Inflammatory macrophage treated with lipopolysaccharide for 1 hour (primary cell): Measurements from ENCODE around the gene TRIM38.
A peak's percentile ranks its signal among the peaks of the same experiment; 100 is the strongest.
"Not testable (repeated sequence)": the region's sequence is repeated elsewhere in the genome, so short reads cannot be mapped to it uniquely, and the experiment has no call there.

Experiments
- DNase-seq, 2 donors: peaks; one replicate each; pipeline ENCODE4 v3.0.0-alpha.2; 2020 to 2022

The TRIM38 gene, protein sequence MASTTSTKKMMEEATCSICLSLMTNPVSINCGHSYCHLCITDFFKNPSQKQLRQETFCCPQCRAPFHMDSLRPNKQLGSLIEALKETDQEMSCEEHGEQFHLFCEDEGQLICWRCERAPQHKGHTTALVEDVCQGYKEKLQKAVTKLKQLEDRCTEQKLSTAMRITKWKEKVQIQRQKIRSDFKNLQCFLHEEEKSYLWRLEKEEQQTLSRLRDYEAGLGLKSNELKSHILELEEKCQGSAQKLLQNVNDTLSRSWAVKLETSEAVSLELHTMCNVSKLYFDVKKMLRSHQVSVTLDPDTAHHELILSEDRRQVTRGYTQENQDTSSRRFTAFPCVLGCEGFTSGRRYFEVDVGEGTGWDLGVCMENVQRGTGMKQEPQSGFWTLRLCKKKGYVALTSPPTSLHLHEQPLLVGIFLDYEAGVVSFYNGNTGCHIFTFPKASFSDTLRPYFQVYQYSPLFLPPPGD

DNA sequence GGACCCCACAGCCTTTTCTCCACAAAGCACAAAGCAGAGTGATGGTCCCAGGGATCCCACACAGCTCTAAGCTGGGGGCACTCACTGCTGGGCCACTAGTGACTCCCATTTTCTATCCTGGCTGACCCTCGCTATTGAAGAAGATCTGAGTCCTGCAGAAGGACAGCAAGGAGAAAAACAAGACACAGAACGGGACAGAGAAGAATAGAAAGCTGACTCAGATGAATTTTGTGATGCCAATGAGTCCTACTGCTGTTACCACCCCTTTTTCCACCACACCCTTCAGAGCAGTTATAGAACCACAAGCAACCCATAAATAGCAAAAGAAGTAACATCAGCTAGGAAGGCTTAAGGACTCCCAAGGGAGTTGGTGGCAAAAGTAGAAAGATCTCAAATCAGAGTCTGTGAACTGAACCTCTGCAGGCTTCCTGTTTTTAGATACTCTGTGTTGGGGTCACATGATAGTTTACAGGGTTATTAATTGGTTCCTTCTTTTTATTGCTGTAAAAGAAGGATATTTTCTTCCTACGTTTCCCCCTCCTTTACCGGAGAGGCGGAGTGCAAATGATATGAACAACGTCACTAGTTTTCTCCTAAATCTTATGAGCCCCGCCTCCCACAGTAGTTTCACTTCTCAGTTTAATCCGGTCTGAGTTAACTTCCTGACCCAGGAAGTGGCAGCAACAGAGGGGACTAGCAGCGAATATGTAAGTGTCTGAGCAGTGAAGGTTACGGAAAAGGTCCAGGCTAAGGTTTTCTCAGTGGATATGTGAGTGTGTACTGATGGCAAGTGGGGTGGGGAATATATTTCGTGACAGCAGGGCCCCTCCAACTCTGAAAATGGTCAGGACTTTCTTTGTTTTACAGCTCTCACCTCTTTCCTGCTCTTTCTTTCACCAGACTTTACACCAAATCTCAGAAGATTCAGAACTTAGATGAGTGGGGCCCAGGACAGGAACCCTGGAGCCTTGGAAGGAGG lies at the start of gene TRIM38:
TRIM38 (plus strand) TSS at position 654 of the 979 bp plus-strand sequence. CDS start 3,721 bp downstream, outside the sequence.
- DNase-seq, result peak; percentile 95 to 98

DNA sequence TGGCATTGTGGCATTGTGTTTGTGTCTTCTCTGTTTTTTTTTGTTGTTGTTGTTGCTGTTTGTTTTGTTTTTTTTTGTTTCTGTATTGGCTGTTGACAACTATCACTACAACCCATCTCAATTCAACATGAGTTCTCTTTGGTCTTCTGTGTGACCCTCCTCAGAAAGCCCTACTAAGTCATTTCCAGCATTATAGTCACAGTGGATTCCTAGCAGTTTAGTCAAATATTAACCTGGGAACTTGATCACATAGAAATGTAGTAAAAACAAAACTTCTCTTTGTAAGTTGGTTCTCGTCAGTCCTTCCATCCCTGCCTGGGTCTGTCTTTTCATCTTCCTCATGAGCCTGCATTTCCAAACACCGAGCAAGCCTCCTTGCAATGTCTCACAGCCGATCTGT lies 48.9 kb upstream of the TRIM38 start:
- no peak for DNase-seq

DNA sequence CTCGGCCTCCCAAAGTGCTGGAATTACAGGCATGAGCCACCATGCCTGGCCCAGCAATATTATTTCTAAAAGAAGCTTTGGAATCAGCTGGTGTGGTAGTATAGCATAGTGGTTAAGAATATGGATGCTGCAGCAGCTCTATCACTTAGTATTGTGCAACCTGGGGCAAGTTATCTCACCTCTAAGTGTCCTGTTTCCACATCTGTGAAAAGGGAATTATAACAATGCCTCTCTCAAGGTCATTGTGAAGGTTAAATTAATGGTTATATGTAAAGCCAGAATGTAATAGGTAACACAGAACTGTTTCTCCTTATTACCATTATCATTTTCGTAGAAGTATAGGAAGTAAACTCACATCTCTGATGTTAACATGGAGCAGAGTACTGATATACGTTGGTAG lies 46.3 kb upstream of the TRIM38 start:
- DNase-seq, result no peak

DNA sequence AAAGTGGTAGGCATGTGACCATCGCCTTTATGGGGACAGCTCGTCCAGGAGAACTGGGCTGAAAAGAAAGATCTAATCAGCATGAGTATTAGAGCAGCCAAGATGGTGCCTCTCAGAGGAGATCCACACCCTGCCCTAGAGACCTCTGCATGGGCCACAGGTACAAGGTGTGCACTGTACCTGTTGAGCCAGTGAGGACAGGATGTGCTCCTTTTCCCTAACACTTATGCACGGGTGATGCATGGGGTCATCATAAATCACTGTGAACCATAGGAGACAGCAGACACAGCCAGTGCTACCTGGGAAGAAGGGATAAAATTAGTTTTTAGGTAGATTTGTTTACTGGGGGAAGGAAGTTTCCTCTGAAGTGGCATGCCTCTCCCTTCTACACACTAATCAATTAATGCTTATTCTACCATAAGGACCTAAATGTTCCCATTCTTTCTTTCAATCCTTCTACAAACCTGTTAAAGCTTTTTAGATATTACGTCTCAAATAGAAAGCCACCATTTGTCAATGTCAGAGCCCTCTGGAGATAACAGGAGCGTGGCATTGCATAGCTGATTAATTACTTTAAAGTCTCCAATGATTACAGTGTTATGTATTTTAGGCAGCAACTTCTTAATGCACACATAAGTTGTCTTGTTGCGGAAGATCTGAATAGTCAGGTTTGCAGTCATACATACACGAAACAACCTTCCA lies 45.7 kb upstream of the TRIM38 start:
- no peak for DNase-seq

DNA sequence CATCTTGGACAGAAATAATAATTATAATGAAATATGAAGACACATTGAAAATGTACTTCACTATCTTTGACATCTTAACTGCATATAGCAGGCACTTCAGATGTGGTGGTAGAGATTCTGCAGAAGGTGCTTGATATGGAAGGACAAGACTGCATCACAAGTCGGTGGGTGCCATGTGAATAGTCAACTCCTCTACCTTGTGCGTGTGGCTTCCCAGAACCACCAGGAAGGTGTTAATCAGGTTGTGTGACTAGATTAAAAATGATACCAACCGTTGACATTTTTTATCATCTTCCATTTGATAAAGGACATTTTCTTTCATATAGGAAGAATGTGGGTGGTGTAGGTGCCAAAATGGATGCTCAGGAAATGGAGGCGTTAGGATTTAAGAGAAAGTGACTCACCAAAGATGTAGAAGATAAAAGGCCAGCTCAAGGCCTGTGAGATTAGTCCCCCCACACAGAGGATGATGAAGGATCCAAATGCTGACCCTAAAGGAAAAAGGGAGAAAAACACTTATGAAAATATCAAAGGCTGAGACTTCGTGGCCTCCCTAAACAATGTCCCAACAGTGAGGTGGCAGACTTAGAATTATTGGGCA lies 44.4 kb upstream of the TRIM38 start:
- DNase-seq, result no peak

DNA sequence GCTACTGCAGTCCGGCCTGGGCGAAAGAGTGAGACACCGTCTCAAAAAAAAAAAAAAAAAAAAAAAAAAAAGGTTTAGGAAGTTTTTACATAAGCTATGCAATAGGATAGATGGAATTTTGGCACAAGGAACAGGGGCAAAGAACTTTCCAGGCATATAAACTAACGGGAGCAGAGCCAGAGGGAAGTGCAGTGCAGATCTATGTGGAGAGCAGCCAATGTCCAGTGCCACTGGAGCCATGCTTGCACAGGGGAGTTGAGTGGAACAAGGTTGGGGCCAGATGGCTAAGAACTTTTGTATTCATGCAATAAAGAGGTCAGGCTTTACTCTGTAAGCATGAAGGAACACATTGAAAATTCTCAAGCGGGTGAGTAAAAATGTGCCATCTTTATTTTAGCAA lies 42.9 kb upstream of the TRIM38 start:
- DNase-seq, result no peak

DNA sequence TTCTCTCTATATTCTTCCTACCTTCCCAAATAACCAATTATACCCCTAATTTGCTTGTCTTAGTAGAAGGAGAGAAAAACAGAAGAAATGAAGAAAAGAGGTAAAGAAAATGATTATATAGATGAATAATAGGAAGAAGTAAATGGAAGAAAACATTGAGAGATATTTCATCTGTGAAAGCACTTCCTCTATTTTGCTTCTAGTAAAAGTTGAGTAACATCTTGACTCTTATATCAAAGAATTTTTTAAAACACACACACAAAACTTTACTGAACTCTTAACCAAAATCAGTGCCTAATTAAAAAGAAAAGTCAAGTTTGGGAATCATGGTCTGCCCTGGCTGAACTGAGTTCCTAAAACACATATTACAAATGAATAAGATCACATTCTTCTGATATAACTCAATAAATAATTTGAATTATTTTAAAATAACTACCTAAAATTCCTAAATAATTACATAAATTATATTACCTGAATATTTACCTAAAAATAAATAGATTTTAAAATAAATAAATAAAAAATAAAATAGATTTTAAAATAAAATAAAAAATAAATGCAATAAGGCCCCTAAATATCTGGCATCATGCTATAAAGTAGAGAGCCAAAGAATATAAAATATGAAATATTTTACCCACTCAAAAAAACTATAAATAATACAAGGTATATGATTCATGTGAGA lies 40.9 kb upstream of the TRIM38 start:
- DNase-seq, result no peak

DNA sequence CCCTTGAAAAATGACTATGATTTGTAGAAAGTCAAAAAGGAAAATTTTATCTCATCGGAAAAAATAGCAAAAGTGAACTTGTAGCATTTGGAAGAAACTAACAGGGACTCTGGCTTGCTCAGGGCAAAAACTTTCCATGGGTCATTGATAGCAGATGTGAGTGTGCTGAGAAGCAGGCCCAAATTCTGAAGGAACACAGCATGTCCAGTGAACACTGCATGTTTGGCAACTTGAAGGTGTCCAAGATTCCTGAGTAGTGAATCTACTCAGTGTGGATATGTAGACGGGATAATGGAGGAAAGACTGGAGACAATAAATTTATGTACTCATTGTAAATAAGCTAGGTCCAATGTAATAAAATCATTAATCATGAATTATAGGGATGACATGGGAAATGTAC lies 40.3 kb upstream of the TRIM38 start:
- DNase-seq, result no peak

DNA sequence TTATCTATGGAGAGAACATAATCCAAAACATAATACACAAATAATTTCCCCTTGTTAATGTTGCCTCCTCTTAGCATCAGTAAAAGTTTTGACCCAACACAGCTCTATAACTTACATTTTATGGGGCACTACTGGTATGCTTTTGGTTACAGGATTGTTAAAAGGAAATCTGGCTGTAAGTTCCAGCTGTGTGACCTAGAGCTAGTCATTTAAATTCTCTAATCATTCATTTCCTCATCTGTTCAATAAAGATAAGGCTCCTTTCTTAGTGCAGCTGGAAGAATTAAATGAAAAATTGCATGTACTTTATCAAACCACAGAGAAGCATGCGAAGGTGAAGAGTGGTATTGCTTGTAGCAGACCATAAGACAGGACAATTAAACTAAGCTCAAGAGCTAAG lies 36.7 kb upstream of the TRIM38 start:
- no peak for DNase-seq

DNA sequence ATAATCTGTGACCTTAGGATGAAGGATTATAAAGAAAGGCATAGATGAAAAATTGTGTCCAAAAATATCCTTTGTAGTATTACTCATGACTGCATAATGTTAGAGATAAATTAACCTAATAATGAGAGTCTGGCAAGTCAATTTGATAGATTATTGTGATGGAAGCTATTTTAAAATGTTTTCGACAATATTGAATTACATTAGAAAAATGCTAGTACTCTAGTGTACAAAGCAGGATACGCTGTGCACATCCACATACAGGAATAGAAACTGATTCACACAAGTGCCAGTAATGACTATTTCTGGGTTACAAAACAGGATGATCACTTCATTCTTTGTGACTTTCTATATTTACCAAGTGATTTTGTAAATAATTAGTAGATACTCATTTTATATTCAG lies 35.4 kb upstream of the TRIM38 start:
- DNase-seq, result peak in 1 of 2 donors; percentile 31

DNA sequence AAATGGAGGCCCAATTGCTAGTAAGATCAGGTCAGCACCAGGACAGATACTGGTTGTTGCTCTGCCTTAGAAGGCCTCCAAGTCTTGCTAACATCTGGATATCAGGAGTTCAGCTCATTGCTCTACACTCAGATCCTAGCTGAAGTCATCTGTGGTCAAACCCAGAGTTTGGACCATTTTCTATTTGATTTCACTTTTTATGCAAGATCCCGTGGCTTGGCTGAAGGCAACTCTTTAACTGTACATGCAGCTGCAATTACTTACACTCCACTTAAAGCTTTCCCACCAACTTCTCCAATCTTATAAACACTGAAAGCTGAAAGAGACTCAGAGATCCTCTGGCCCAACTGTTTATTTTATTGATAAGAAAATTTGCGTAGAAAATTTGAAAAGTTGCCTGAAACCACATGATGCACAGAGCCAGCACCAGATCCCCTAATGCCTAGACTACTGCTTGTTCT lies 34.8 kb upstream of the TRIM38 start:
- DNase-seq, result peak in 1 of 2 donors; percentile 18

DNA sequence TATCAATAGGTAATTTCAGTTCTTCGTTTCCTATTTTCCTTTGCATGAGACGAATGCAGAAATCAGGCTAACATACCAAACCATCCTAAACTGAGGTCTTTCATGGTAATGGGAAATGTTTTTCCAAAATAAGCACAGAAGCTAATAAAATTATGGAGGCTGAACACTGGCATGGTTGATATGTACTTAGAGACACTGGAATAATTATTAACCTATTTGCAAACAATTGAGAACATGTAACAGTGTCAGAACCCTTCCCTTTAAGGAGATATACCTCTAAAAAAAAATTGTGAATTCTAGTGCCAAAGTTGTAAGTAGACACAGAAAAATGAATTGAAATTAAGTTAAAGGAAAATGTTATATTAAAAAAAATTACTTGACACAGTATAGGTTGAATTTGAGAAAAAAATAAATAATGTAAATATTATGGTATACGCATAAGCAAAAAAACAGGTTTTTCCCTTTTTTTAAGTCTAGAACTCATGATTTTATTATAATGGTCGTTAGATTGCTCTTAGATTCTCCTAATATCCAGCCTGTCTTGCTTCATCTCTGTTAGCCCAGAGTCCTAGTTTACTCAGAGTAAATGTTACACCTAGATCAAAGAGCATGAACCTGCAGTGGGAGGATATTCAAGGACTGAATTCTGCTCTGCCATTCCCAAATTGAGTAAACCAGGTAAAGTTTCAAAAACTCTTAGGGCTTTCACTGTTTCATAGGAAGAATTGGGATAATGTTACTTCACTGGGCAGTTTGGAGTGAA lies 33.9 kb upstream of the TRIM38 start:
- no peak for DNase-seq

DNA sequence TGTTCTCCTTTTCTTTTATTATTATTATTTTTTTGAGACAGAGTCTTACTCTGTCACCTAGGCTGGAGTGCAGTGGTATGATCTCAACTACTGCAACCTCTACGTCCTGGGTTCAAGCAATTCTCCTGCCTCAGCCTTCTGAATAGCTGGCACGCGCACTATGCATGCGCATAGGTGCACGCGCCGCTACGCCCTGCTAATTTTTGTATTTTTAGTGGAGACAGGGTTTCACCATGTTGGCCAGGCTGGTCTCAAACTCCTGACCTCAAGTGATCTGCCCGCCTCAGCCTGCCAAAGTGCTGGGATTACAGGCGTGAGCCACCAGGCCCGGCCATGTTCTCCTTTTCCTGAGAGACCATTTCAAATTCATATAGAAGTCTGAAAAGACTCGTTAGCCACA lies 32.8 kb upstream of the TRIM38 start:
- not testable (repeated sequence) for DNase-seq

DNA sequence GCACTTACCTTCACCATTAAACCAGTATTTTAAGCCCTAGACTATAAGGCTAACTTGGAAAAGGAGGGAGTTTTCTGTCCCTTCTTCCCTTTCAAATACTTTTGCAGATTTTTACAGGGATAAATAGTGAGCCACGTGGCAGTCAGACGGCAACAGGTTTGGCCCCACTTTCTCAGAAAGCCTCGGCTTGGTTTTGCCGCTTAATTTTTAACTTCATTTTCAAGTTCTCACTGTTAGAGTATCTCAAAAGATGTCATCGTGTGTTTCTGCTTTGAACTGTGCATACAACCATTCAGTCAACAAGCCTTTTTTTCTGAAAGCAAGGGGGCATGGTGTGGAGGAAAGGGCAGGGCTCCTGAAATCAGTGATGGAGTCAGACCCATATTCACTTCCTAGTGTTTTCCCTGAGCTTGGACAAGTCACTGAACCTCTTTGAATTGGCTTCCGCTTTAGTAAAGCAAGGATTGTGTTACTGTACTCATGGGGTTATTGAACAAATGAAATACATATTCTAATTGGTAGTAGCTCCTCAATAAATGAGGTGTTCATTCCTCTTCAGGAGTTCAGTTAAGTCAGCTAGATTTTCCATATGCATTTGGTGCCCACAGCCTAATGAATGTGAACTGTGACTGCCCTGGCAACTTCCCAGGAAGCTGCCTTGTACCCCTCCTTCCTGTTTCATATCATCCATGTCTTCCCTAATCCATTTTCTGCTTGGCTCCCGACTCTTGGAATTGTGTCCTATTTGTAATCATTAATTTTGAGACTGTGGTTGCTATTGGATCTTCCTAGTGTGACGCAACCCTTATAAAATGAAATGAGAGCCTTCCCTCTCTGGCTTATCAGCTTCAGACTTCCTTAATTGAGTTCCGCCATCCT lies 31.8 kb upstream of the TRIM38 start, which contains the start of gene SLC17A2:
SLC17A2 (minus strand) TSS at position 160 of the 879 bp plus-strand sequence. CDS start 4,895 bp downstream, outside the sequence.
- peak in 1 of 2 donors; percentile 19 for DNase-seq

DNA sequence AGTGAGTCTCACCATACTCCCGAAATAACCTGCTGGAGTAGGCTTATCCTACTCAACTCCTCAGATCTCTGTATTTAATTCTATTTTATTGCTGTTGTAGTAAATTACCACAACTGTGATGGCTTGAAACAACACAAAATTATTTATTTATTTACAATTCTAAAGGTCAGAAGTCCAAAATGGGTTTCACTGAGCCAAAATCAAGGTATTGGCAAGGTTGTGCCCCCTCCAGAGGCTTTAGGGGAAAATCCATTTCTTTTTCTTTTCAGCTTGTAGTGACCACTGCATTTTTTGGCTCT lies 31.2 kb upstream of the TRIM38 start:
- DNase-seq, result no peak

DNA sequence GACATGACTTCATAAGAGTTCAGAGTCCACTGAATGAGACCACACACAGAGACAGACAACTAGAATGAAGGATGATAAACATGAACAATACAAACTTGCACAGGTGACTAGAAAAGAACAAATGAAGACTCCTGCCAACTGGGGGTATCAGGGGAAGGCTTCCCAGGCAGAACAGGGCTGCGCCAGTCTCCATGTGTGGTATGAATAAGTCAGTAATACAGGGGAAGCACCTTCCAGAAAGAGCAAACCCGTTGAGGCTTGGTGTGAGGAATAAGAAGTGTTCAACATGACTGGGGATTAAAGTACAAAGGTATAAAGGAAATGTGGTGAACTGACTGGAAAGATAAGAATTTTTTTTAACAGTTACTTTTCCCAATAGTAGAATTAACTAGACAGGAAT lies 28.4 kb upstream of the TRIM38 start:
- no peak for DNase-seq

DNA sequence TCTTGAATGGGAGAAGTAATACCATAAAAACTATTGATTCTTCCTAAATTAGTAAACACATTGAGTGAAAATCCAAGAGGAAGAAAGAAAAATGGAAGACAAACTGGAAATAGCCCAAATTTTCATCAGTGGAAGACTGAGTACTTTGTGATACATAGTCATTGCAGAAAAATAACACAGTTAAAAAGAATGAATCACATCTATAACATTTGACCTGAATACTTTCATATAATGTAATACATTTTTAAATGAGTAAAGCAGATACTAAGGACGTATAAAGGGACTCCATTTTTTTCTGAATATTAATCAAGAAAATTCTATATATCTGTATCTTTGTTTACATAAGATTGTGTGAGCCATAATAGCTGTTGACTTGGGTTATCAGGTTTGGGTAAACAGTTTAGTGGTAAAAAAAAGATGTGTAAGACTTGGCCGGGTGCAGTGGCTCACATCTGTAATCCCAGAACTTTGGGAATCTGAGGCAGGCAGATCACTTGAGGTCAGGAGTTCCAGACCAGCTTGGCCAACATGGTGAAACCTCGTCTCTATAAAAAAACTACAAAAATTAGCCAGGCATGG lies 27.8 kb upstream of the TRIM38 start:
- DNase-seq, result no peak

DNA sequence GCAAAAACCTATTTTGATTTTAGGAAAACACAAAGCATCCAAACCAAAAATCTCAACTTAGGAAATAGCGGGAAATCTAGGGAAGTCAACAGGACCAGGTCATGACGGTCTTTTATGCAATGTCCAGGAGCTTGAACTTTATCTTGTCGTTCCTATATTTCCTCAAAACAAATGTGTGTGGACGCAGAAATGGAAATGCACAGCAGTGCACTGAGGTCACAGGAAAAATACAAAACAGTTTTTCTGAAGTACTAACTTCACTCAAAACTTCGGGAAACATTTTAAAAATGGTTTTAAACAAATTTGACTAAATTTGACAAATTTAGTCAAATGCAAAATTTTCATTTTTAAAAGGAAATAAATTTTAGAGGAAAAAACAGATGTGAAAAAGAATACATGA lies 26.6 kb upstream of the TRIM38 start:
- DNase-seq, result no peak

DNA sequence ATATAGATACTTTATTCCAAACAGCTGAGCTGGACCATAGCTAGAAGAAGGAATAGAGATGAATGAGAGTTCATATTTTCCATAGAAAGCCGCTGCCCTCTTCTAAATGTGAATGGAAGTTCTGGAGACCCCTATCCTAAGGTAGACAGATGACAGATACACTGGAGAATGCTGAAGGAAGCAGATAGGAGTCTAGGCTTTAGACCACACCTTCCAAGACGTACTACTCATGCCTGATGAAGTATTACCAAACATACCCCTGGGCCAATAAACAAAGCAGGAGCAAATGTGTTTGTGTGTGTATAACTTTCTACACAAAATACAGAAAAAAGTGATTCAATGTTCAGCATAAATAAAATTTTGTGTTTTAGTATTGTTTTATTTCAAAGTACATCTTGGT lies 23.0 kb upstream of the TRIM38 start:
- DNase-seq, result no peak
